HCT116 (cell line): ENCODE results near the gene AVPI1. TPM values are rescaled to one million over a fixed set of nuclear protein-coding genes. Genes with fewer than 3 reads are reported as not detected.

Experiments
- ATAC-seq: fragments of 200-7000 bp; cut with Tn5 transposase; 2 replicates; pipeline ENCODE4 v1.9.1; 2020; ENCODE audit warnings: mild to moderate bottlenecking, moderate library complexity
- BruUV-seq: library from RNA; stranded (reverse); fragments of 400-500 nt; replicated peaks from 2 replicates; lab custom pipeline; 2021; lab: Mats Ljungman, UMichigan
- CTCF ChIA-PET: fragments of 300-600 bp; sonication (Branson Sonifier 250); formaldehyde crosslinking; loops from one replicate; lab custom pipeline; 2021; ENCODE audit warnings: antibody characterized with exemption; lab: Charles Lee
- POLR2A ChIA-PET: fragments of 300-600, 350-600 bp; sonication (Branson Sonifier 250); formaldehyde crosslinking; loops from one replicate; lab custom pipeline; 2021; ENCODE audit warnings: antibody characterized with exemption; lab: Charles Lee
- RAD21 ChIA-PET, 2 experiments: fragments of 300-600 bp; sonication (Branson Sonifier 250); formaldehyde crosslinking; loops; one replicate each; lab custom pipeline; 2023; ENCODE audit warnings: low total read pairs in 2 of 2; ENCODE audit not compliant: uncharacterized antibody in 2 of 2, unreplicated experiment in 2 of 2, low non-redundant PET in 1 of 2; lab: Charles Lee
- DNase-seq: peaks from one replicate; pipeline ENCODE4 v3.0.0-alpha.2; 2010; ENCODE audit warnings: low read depth, low spot score
- H2AFZ ChIP-seq: fragments of 200-600 bp; shearing (Covaris generic), sonication (generic); 2 replicates; pipeline ENCODE4 v1.6.1; 2017; ENCODE audit warnings: low read depth, mixed run types, mixed read lengths, antibody characterized with exemption, low read length; ENCODE audit not compliant: poor library complexity, severe bottlenecking
- H3K27ac ChIP-seq: 2 replicates; pipeline ENCODE4 v1.5.1; 2012; ENCODE audit warnings: low read depth, low read length
- H3K27me3 ChIP-seq: fragments of 200-600 bp; sonication (generic); 2 replicates; pipeline ENCODE4 v1.6.1; 2016; ENCODE audit warnings: mixed run types, low read length, mixed read lengths; ENCODE audit not compliant: insufficient read depth
- H3K36me3 ChIP-seq, 2 experiments: fragments of 200-500 bp in 1 of 2; fragments of 200-600 bp in 1 of 2; sonication (Bioruptor generic) in 1 of 2; sonication (generic) in 1 of 2; 2 replicates each; pipeline versions ENCODE4 v1.5.1 to v1.6.1; 2014 to 2016; ENCODE audit warnings: low read length in 2 of 2, inconsistent platforms in 1 of 2, mixed read lengths in 1 of 2, mixed run types in 1 of 2; ENCODE audit not compliant: insufficient read depth in 2 of 2, control insufficient read depth in 1 of 2
- H3K4me1 ChIP-seq, 2 experiments: fragments of 200-600 bp in 1 of 2; sonication (generic) in 1 of 2; 2 replicates each; pipeline versions ENCODE4 v1.5.1 to v1.6.1; 2012 to 2017; ENCODE audit warnings: low read length in 2 of 2, inconsistent platforms in 1 of 2, mild to moderate bottlenecking in 1 of 2, mixed read lengths in 1 of 2, mixed run types in 1 of 2, moderate library complexity in 1 of 2; ENCODE audit not compliant: insufficient read depth in 2 of 2, control insufficient read depth in 1 of 2
- H3K4me2 ChIP-seq: fragments of 200-600 bp; sonication (generic); 2 replicates; pipeline ENCODE4 v1.6.1; 2017; ENCODE audit warnings: mixed run types, low read length, mixed read lengths
- H3K4me3 ChIP-seq, 2 experiments: fragments of 200-600 bp in 1 of 2; sonication (generic) in 1 of 2; replicated peaks in 1 of 2; 2 replicates each; pipeline ENCODE4 v1.5.1; 2011 to 2016; ENCODE audit warnings: low read length in 2 of 2, control low read depth in 1 of 2, low read depth in 1 of 2, mild to moderate bottlenecking in 1 of 2, mixed read lengths in 1 of 2, mixed run types in 1 of 2
- H3K79me2 ChIP-seq: fragments of 200-600 bp; sonication (generic); 2 replicates; pipeline ENCODE4 v1.6.1; 2017; ENCODE audit warnings: mild to moderate bottlenecking, mixed run types, low read length, moderate library complexity, mixed read lengths; ENCODE audit not compliant: insufficient read depth
- H3K9ac ChIP-seq: fragments of 200-600 bp; sonication (generic); 2 replicates; pipeline ENCODE4 v1.6.1; 2016; ENCODE audit warnings: low read length, mixed read lengths
- H3K9me2 ChIP-seq: fragments of 200-600 bp; sonication (generic), shearing (Covaris generic); 2 replicates; pipeline ENCODE4 v1.6.1; 2017; ENCODE audit warnings: mixed run types, mild to moderate bottlenecking, moderate library complexity; ENCODE audit not compliant: insufficient read depth
- H3K9me3 ChIP-seq, 2 experiments: fragments of 200-500 bp in 1 of 2; fragments of 200-600 bp in 1 of 2; sonication (Bioruptor generic) in 1 of 2; sonication (generic) in 1 of 2; 2 replicates each; pipeline ENCODE4 v1.6.1; 2014 to 2017; ENCODE audit warnings: low read length in 2 of 2, mixed read lengths in 2 of 2, inconsistent platforms in 1 of 2, low read depth in 1 of 2, mild to moderate bottlenecking in 1 of 2, mixed run types in 1 of 2, moderate library complexity in 1 of 2; ENCODE audit not compliant: control insufficient read depth in 1 of 2, insufficient read depth in 1 of 2
- H4K20me1 ChIP-seq: fragments of 200-600 bp; sonication (generic), shearing (Covaris generic); 2 replicates; pipeline ENCODE4 v1.6.1; 2017; ENCODE audit warnings: mixed run types, mild to moderate bottlenecking, moderate library complexity; ENCODE audit not compliant: insufficient read depth
- CEBPB ChIP-seq: IDR thresholded peaks from 2 replicates; pipeline ENCODE4 v1.6.1; 2012; ENCODE audit warnings: low read depth
- CTCF ChIP-seq, 3 experiments: fragments of 200-600 bp in 1 of 3; sonication (generic) in 1 of 3; IDR thresholded peaks in 2 of 3; conservative IDR thresholded peaks in 1 of 3; 2 replicates each; pipeline ENCODE4 v1.5.1; 2012 to 2017; ENCODE audit warnings: low read depth in 2 of 3, low read length in 2 of 3, antibody characterized with exemption in 1 of 3, borderline replicate concordance in 1 of 3, control low read depth in 1 of 3, mild to moderate bottlenecking in 1 of 3, mixed read lengths in 1 of 3, mixed run types in 1 of 3, moderate library complexity in 1 of 3; ENCODE audit not compliant: insufficient read depth in 1 of 3
- ELF1 ChIP-seq: IDR thresholded peaks from 2 replicates; pipeline ENCODE4 v1.6.1; 2012; ENCODE audit warnings: low read depth, borderline replicate concordance
- EZH2phosphoT487 ChIP-seq: fragments of 200-600 bp; IDR thresholded peaks from 2 replicates; pipeline ENCODE4 v1.6.1; 2018; ENCODE audit warnings: antibody characterized with exemption, borderline replicate concordance
- FOSL1 ChIP-seq: IDR thresholded peaks from 2 replicates; pipeline ENCODE4 v1.6.1; 2012; ENCODE audit warnings: low read depth
- POLR2AphosphoS5 ChIP-seq: IDR thresholded peaks from 2 replicates; pipeline ENCODE4 v1.6.1; 2011; ENCODE audit warnings: mild to moderate bottlenecking, low read depth, low read length, moderate library complexity
- RAD21 ChIP-seq: IDR thresholded peaks from 2 replicates; pipeline ENCODE4 v1.6.1; 2012; ENCODE audit warnings: low read depth, mild to moderate bottlenecking
- SIN3A ChIP-seq: IDR thresholded peaks from 2 replicates; pipeline ENCODE4 v1.6.1; 2012; ENCODE audit warnings: low read depth
- SRF ChIP-seq: IDR thresholded peaks from 2 replicates; pipeline ENCODE4 v1.6.1; 2012; ENCODE audit warnings: low read depth
- TCF7L2 ChIP-seq: IDR thresholded peaks from 2 replicates; pipeline ENCODE4 v1.7.0; 2011; ENCODE audit warnings: borderline replicate concordance, inconsistent platforms; ENCODE audit not compliant: insufficient read depth, insufficient read length; ENCODE audit errors: extremely low read depth
- YY1 ChIP-seq: IDR thresholded peaks from 2 replicates; pipeline ENCODE4 v1.6.1; 2011; ENCODE audit warnings: low read length, low read depth, moderate library complexity, mild to moderate bottlenecking; ENCODE audit not compliant: insufficient replicate concordance; ENCODE audit errors: extremely low read depth
- ZBTB33 ChIP-seq: IDR thresholded peaks from 2 replicates; pipeline ENCODE4 v1.6.1; 2011; ENCODE audit warnings: mild to moderate bottlenecking, low read length, moderate library complexity; ENCODE audit not compliant: insufficient replicate concordance; ENCODE audit errors: extremely low read depth
- ZFX ChIP-seq: fragments of 450-650 bp; IDR thresholded peaks from 2 replicates; pipeline ENCODE4 v1.6.1; 2017
- ZNF274 ChIP-seq: fragments of 200-500 bp; sonication (Bioruptor generic); IDR thresholded peaks from 2 replicates; pipeline ENCODE4 v1.6.1; 2014; ENCODE audit warnings: mild to moderate bottlenecking, low read depth, low read length, inconsistent platforms
- intact Hi-C: fragments of 100-400 bp; cut with micrococcal nuclease; formaldehyde crosslinking; loops from 2 replicates; pipeline ENCODE4 v1.10.0; 2022
- total RNA-seq: library from RNA; stranded (reverse); gene quantifications from one replicate; pipeline ENCODE4 v1.2.1, GENCODE V29; 2021; ENCODE audit not compliant: unreplicated experiment

AVPI1 gene
- total RNA-seq, 1 experiment from 2014 or later, result 26.7 TPM

GRCh38 chr10:97679594-97679993 lies 7.4 kb downstream of the AVPI1 start:
- Histone ChIP-seq H3K27ac (no peak overlapping the region), H3K27me3 (no peaks in the 10 kb centered on the region), H3K9ac (no peak overlapping the region), H3K36me3 (peaks cover 3 to 28% of the 10 kb centered on the region in 2 experiments; a peak in 2 of 4 replicates), H3K4me2 (no peak overlapping the region), H3K4me1 (peaks cover 12 to 16% of the 10 kb centered on the region in 2 experiments), H3K79me2 (peaks cover 35% of the 10 kb centered on the region), H3K9me2 (no peaks in the 10 kb centered on the region), H4K20me1 (no peaks in the 10 kb centered on the region), H2AFZ (no peak overlapping the region), H3K4me3 (no peak overlapping the region), H3K9me3 (no peaks in the 10 kb centered on the region)
- RAD21 ChIA-PET, result interaction anchor here in 1 of 2 experiments (0.6 kb wide), 1 partner anchor 111 kb away, joined by 7 read pairs; no protein-coding TSS in a partner anchor
- CTCF ChIA-PET, result interaction anchor here (2.8 kb wide), 1 partner anchor 22 kb away, joined by 11 read pairs; no protein-coding TSS in a partner anchor
- ATAC-seq (no peak), DNase-seq (no peak)
- no TSS peak for BruUV-seq
- intact Hi-C loops, result no loop called here
- TF ChIP-seq FOSL1, result no peak
- POLR2A ChIA-PET, result no interaction called here

- H3K9me3 ChIP-seq, result no peaks in the 10 kb centered on the region
- H3K79me2 ChIP-seq, result peaks cover 12% of the 10 kb centered on the region
- ChIA-PET CTCF (interaction anchor here (0.7 to 3.2 kb wide), 10 partner anchors 10 to 364 kb away, joined by 3 to 25 read pairs (median 6); partner anchors contain the start of genes ANKRD2, AVPI1 and MARVELD1), RAD21 (no interaction called here), POLR2A (interaction anchor here (1.8 kb wide), 1 partner anchor 10 kb away, joined by 8 read pairs; the partner anchor contains the start of gene AVPI1)
- BruUV-seq, result TSS peak; percentile 20
- 0 out of 2 replicates have a peak overlapping the region, but pooled peaks have one; percentile 20 for H3K27ac ChIP-seq
- peaks cover 7 to 42% of the 10 kb centered on the region in 2 experiments; a peak in 2 of 4 replicates for H3K36me3 ChIP-seq
- H3K4me3 ChIP-seq, result no peak overlapping the region
- peaks cover 0 to 15% of the 10 kb centered on the region in 2 experiments; a peak in 3 of 4 replicates for H3K4me1 ChIP-seq
- DNase-seq (no peak), ATAC-seq (peak; percentile 86)
- H3K9ac ChIP-seq, result no peak overlapping the region
- H2AFZ ChIP-seq, result no peak overlapping the region
- intact Hi-C loops, result loop anchor here (1.0 to 2.0 kb wide), 2 partner anchors 24 to 54 kb away; no protein-coding TSS in a partner anchor
- H3K4me2 ChIP-seq, result no peak overlapping the region
- H4K20me1 ChIP-seq, result no peaks in the 10 kb centered on the region
- H3K9me2 ChIP-seq, result no peaks in the 10 kb centered on the region
- no peaks in the 10 kb centered on the region for H3K27me3 ChIP-seq
- TF ChIP-seq EZH2phosphoT487 (no peak), YY1 (peak; percentile 14), ZNF274 (no peak), TCF7L2 (no peak), CTCF (IDR thresholded peaks at IDR 0.05 in 2 of 3, conservative IDR thresholded peaks at IDR 0.05 in 1 of 3; ENCODE audit: borderline replicate concordance in 1 of 3, insufficient read depth in 1 of 3, low read depth in 2 of 3, low read length in 2 of 3) (peak; percentile 71 to 88 (median 85)), SIN3A (no peak), RAD21 (peak; percentile 87), ZBTB33 (no peak), SRF (no peak), ELF1 (no peak), CEBPB (no peak), POLR2AphosphoS5 (peak; percentile 42; the same call in 1 of the 2 replicates), ZFX (no peak)
Measured at GRCh38 chr10:97676770-97677581, 10.1 kb downstream of the AVPI1 start.
